Mammary epithelial cell (primary cell): ENCODE results near the gene PAQR7.

ENCODE experiments used
- EZH2 ChIP-seq: IDR thresholded peaks from 2 replicates; pipeline ENCODE4 v1.6.1; 2012; ENCODE audit warnings: low read length, inconsistent platforms, borderline replicate concordance
- TF ChIP-seq, protein P1 (sequence below), 2 donors: IDR thresholded peaks in 1 of 2; conservative IDR thresholded peaks in 1 of 2; 2 replicates each; pipeline ENCODE4 v1.5.1; 2011 to 2012; ENCODE audit warnings: inconsistent platforms in 2 of 2, low read length in 2 of 2, mild to moderate bottlenecking in 2 of 2, control low read depth in 1 of 2, low read depth in 1 of 2; ENCODE audit not compliant: insufficient read depth in 1 of 2; ENCODE audit errors: extremely low read depth in 1 of 2

DNA sequence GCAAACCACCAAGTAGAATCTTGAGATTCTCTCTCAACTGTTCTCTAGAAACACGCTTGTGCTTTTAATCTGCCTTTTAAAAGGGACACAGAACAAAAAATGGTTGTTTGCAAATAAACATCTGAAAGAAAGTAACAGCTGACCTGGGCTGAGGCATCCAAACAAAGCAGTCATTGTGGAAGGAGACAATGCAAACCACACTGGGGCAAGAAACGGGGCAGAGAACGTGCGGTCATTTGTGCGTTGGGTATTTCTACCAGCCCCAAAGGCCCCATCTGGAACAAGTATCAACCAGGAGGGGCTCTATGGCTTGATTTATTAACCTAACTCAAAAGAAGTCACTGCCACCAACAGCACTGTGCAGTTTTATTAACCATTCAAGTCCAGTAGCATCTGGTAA is 24.7 kb upstream of the PAQR7 start:
- TF ChIP-seq, protein P1, sequence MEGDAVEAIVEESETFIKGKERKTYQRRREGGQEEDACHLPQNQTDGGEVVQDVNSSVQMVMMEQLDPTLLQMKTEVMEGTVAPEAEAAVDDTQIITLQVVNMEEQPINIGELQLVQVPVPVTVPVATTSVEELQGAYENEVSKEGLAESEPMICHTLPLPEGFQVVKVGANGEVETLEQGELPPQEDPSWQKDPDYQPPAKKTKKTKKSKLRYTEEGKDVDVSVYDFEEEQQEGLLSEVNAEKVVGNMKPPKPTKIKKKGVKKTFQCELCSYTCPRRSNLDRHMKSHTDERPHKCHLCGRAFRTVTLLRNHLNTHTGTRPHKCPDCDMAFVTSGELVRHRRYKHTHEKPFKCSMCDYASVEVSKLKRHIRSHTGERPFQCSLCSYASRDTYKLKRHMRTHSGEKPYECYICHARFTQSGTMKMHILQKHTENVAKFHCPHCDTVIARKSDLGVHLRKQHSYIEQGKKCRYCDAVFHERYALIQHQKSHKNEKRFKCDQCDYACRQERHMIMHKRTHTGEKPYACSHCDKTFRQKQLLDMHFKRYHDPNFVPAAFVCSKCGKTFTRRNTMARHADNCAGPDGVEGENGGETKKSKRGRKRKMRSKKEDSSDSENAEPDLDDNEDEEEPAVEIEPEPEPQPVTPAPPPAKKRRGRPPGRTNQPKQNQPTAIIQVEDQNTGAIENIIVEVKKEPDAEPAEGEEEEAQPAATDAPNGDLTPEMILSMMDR (conservative IDR thresholded peaks at IDR 0.05 in 1 of 2, IDR thresholded peaks at IDR 0.05 in 1 of 2; ENCODE audit: extremely low read depth in 1 of 2, insufficient read depth in 1 of 2, low read depth in 1 of 2, low read length in 2 of 2) = no peak
- no peak for TF ChIP-seq EZH2
